ENCODE data around the gene FCN2. TPM values are rescaled to one million over a fixed set of nuclear protein-coding genes. Genes with fewer than 3 reads are reported as not detected.

The FCN2 gene
- total RNA-seq, 4 donors from 2014 or later: not detected

- 40 to 72% methylated on average over 2 of the region's 2 CpGs for WGBS, 2 donors
- peaks cover 0 to 27% (median 0%) of the 10 kb centered on the region in 4 donors for H3K27me3 ChIP-seq
- H3K9me3 ChIP-seq: peaks cover 0 to 6% (median 0%) of the 10 kb centered on the region in 3 donors
- intact Hi-C loops (cut with DNase I): no loop called here
- no peak for DNase-seq
- peak overlapping the region in 3 of 4 donors; percentile 11 to 30 (median 23) for H3K27ac ChIP-seq
- H3K4me1 ChIP-seq: peaks cover 0 to 19% (median 8%) of the 10 kb centered on the region in 3 donors
- H3K4me3 ChIP-seq: no peak overlapping the region
- no peak for TF ChIP-seq CTCF (IDR thresholded peaks at IDR 0.05)
- TF ChIP-seq POLR2A (IDR thresholded peaks at IDR 0.05): no peak
- no peaks in the 10 kb centered on the region for H3K36me3 ChIP-seq
Measured at GRCh38 chr9:134898319-134898718, 17.7 kb downstream of the FCN2 start.

- no peak for DNase-seq
- peaks cover 0 to 6% (median 0%) of the 10 kb centered on the region in 3 donors for H3K9me3 ChIP-seq
- intact Hi-C loops (cut with DNase I): no loop called here
- H3K4me3 ChIP-seq: no peak overlapping the region
- TF ChIP-seq POLR2A (IDR thresholded peaks at IDR 0.05) (no peak), CTCF (IDR thresholded peaks at IDR 0.05) (no peak)
- no peak overlapping the region for H3K27ac ChIP-seq
- 90% methylated on average over 3 of the region's 3 CpGs for WGBS, 2 donors
- peaks cover 0 to 19% (median 8%) of the 10 kb centered on the region in 3 donors for H3K4me1 ChIP-seq
- peaks cover 0 to 27% (median 0%) of the 10 kb centered on the region in 4 donors for H3K27me3 ChIP-seq
- H3K36me3 ChIP-seq: no peaks in the 10 kb centered on the region
Measured at GRCh38 chr9:134899168-134899567, 18.6 kb downstream of the FCN2 start.

- H3K4me1 ChIP-seq: peaks cover 0 to 19% (median 8%) of the 10 kb centered on the region in 3 donors
- intact Hi-C loops (cut with DNase I): no loop called here
- H3K9me3 ChIP-seq: peaks cover 0 to 3% (median 0%) of the 10 kb centered on the region in 3 donors
- DNase-seq: no peak
- WGBS, 2 donors: 56 to 92% methylated on average over 1 of the region's 1 CpG
- TF ChIP-seq POLR2A (IDR thresholded peaks at IDR 0.05) (no peak), CTCF (IDR thresholded peaks at IDR 0.05) (no peak)
- H3K4me3 ChIP-seq: no peak overlapping the region
- H3K36me3 ChIP-seq: no peaks in the 10 kb centered on the region
- peaks cover 0 to 24% (median 0%) of the 10 kb centered on the region in 4 donors for H3K27me3 ChIP-seq
- no peak overlapping the region for H3K27ac ChIP-seq
Measured at GRCh38 chr9:134899818-134900217, 19.2 kb downstream of the FCN2 start.

- Histone ChIP-seq H3K4me1 (no peaks in the 10 kb centered on the region), H3K27ac (no peak overlapping the region), H3K36me3 (no peaks in the 10 kb centered on the region), H3K4me3 (no peak overlapping the region), H3K27me3 (peaks cover 0 to 22% (median 0%) of the 10 kb centered on the region in 4 donors), H3K9me3 (no peaks in the 10 kb centered on the region)
- no peak for DNase-seq
- 34 to 39% methylated on average over 3 of the region's 3 CpGs for WGBS, 2 donors
- no peak for TF ChIP-seq CTCF (IDR thresholded peaks at IDR 0.05)
- TF ChIP-seq POLR2A (IDR thresholded peaks at IDR 0.05): no peak
- intact Hi-C loops (cut with DNase I): no loop called here
Measured at GRCh38 chr9:134902936-134903335, 22.3 kb downstream of the FCN2 start.

- H3K27me3 ChIP-seq: peaks cover 0 to 57% (median 0%) of the 10 kb centered on the region in 4 donors
- no peak overlapping the region for H3K4me3 ChIP-seq
- 74 to 78% methylated on average over 9 of the region's 13 CpGs for WGBS, 2 donors
- no peak overlapping the region for H3K27ac ChIP-seq
- no peak for DNase-seq
- H3K36me3 ChIP-seq: no peaks in the 10 kb centered on the region
- no peaks in the 10 kb centered on the region for H3K4me1 ChIP-seq
- intact Hi-C loops (cut with DNase I): no loop called here
- no peaks in the 10 kb centered on the region for H3K9me3 ChIP-seq
- TF ChIP-seq POLR2A (IDR thresholded peaks at IDR 0.05) (no peak), CTCF (IDR thresholded peaks at IDR 0.05) (no peak)
Measured at GRCh38 chr9:134908524-134909309, 28.1 kb downstream of the FCN2 start.

Data from esophagus squamous epithelium (tissue), 5 donors.